Measurements from ENCODE around the gene PCIF1. TPM values are rescaled to one million over a fixed set of nuclear protein-coding genes. Genes with fewer than 3 reads are reported as not detected.
A peak's percentile ranks its signal among the peaks of the same experiment; 100 is the strongest.

PCIF1 gene
- total and polyA plus RNA-seq, 9 of the 15 experiments (the other 6 are each of a cell fraction or from before 2014, with no cell fraction given): 5.8 to 29.4 (median 11.3) TPM

DNA sequence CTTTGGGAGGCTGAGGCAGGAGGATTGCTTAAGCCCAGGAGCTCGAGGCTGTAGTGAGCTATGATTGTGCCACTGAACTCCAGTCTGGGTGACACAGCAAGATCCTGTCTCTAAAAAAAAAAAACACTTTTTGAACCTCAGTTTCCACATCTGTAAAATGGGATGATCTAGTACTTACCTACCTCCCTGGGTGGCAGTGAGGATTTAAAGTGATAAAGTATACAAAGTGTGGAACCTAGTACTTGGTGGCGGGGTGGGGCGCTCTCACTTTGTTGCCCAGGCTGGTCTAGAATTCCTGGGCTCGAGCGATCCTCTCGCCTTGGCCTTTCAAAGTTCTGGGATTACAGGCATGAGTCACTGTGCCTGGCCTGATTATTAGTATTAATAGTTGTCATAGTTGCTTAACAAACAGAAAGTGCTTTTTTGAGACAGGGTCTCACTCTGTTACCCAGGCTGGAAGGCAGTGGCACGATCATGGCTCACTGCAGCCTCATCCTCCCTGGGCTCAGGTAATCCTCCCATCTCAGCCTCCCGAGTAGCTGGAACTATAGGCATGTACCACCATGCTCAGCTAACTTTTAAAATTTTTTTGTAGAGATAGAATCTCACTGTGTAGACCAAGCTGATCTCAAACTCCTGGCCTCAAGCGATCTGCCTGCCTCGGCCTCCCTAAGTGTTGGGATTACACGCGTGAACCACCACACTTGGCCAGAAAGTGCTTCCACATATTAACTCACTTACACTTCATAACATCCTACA is 15.5 kb upstream of the PCIF1 start (continued):
- TF ChIP-seq, protein P1, sequence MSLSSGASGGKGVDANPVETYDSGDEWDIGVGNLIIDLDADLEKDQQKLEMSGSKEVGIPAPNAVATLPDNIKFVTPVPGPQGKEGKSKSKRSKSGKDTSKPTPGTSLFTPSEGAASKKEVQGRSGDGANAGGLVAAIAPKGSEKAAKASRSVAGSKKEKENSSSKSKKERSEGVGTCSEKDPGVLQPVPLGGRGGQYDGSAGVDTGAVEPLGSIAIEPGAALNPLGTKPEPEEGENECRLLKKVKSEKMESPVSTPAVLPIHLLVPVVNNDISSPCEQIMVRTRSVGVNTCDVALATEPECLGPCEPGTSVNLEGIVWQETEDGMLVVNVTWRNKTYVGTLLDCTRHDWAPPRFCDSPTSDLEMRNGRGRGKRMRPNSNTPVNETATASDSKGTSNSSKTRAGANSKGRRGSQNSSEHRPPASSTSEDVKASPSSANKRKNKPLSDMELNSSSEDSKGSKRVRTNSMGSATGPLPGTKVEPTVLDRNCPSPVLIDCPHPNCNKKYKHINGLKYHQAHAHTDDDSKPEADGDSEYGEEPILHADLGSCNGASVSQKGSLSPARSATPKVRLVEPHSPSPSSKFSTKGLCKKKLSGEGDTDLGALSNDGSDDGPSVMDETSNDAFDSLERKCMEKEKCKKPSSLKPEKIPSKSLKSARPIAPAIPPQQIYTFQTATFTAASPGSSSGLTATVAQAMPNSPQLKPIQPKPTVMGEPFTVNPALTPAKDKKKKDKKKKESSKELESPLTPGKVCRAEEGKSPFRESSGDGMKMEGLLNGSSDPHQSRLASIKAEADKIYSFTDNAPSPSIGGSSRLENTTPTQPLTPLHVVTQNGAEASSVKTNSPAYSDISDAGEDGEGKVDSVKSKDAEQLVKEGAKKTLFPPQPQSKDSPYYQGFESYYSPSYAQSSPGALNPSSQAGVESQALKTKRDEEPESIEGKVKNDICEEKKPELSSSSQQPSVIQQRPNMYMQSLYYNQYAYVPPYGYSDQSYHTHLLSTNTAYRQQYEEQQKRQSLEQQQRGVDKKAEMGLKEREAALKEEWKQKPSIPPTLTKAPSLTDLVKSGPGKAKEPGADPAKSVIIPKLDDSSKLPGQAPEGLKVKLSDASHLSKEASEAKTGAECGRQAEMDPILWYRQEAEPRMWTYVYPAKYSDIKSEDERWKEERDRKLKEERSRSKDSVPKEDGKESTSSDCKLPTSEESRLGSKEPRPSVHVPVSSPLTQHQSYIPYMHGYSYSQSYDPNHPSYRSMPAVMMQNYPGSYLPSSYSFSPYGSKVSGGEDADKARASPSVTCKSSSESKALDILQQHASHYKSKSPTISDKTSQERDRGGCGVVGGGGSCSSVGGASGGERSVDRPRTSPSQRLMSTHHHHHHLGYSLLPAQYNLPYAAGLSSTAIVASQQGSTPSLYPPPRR (CRISPR knock-in tag; IDR thresholded peaks at IDR 0.05; ENCODE audit: borderline replicate concordance): no peak
- TF ChIP-seq RBM17 (IDR thresholded peaks at IDR 0.05; ENCODE audit: borderline replicate concordance, low read depth, low read length): no peak
- TF ChIP-seq RBM25 (IDR thresholded peaks at IDR 0.05; ENCODE audit: low read depth, low read length, severe bottlenecking): peak; percentile 94
- TF ChIP-seq ZNF280B (CRISPR knock-in tag; IDR thresholded peaks at IDR 0.05): no peak
- TF ChIP-seq KDM1A (IDR thresholded peaks at IDR 0.05): peak; percentile 32 to 69; a peak in 2 of 4 replicates
- TF ChIP-seq ZNF830 (CRISPR knock-in tag; IDR thresholded peaks at IDR 0.05): no peak
- no peak for TF ChIP-seq U2AF1 (optimal IDR thresholded peaks at IDR 0.05; ENCODE audit: low read depth, low read length)
- peak; percentile 82; the same call in 1 of the 2 replicates for TF ChIP-seq CBX1 (IDR thresholded peaks at IDR 0.05; ENCODE audit: low read depth)
- TF ChIP-seq FIP1L1 (IDR thresholded peaks at IDR 0.05; ENCODE audit: low read depth, low read length, poor library complexity, severe bottlenecking): no peak
- TF ChIP-seq ADNP (tag; IDR thresholded peaks at IDR 0.05): peak; percentile 92
- TF ChIP-seq RCOR1 (IDR thresholded peaks at IDR 0.05; ENCODE audit: borderline replicate concordance in 1 of 2, low read depth in 2 of 2, low read length in 2 of 2): peak in 1 of 2 experiments; percentile 68; a peak in 1 of 4 replicates
- TF ChIP-seq, protein P2, sequence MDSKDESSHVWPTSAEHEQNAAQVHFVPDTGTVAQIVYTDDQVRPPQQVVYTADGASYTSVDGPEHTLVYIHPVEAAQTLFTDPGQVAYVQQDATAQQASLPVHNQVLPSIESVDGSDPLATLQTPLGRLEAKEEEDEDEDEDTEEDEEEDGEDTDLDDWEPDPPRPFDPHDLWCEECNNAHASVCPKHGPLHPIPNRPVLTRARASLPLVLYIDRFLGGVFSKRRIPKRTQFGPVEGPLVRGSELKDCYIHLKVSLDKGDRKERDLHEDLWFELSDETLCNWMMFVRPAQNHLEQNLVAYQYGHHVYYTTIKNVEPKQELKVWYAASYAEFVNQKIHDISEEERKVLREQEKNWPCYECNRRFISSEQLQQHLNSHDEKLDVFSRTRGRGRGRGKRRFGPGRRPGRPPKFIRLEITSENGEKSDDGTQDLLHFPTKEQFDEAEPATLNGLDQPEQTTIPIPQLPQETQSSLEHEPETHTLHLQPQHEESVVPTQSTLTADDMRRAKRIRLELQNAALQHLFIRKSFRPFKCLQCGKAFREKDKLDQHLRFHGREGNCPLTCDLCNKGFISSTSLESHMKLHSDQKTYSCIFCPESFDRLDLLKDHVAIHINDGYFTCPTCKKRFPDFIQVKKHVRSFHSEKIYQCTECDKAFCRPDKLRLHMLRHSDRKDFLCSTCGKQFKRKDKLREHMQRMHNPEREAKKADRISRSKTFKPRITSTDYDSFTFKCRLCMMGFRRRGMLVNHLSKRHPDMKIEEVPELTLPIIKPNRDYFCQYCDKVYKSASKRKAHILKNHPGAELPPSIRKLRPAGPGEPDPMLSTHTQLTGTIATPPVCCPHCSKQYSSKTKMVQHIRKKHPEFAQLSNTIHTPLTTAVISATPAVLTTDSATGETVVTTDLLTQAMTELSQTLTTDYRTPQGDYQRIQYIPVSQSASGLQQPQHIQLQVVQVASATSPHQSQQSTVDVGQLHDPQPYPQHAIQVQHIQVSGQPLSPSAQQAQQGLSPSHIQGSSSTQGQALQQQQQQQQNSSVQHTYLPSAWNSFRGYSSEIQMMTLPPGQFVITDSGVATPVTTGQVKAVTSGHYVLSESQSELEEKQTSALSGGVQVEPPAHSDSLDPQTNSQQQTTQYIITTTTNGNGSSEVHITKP (IDR thresholded peaks at IDR 0.05; ENCODE audit: partially characterized antibody): no peak
- TF ChIP-seq BCL6 (CRISPR knock-in tag; IDR thresholded peaks at IDR 0.05): no peak
- TF ChIP-seq SREBF1 (IDR thresholded peaks at IDR 0.05; ENCODE audit: borderline replicate concordance, low read depth, low read length): no peak
- peak; percentile 80 for TF ChIP-seq HDAC2 (IDR thresholded peaks at IDR 0.05)

Measured in K562 (cell line).